IMR-90 (cell line): ENCODE results near the gene GYG2. TPM values are rescaled to one million over a fixed set of nuclear protein-coding genes. Genes with fewer than 3 reads are reported as not detected.
A peak's percentile ranks its signal among the peaks of the same experiment; 100 is the strongest.

Experiments
- ATAC-seq: fragments of 200-7000 bp; cut with Tn5 transposase; 2 replicates; pipeline ENCODE4 v1.9.1; 2020; ENCODE audit warnings: low read depth, mild to moderate bottlenecking, moderate library complexity
- BruUV-seq: library from RNA; stranded (reverse); fragments of 400-500 nt; replicated peaks from 2 replicates; lab custom pipeline; 2021; lab: Mats Ljungman, UMichigan
- CTCF ChIA-PET: fragments of 300-600 bp; formaldehyde crosslinking; extraction: SDS; loops from one replicate; lab custom pipeline; 2021; ENCODE audit warnings: antibody characterized with exemption; lab: Yijun Ruan, JAX
- POLR2A ChIA-PET: fragments of 300-600 bp; sonication (Branson Sonifier 250); formaldehyde crosslinking; loops from one replicate; lab custom pipeline; 2022; ENCODE audit warnings: antibody characterized with exemption; ENCODE audit not compliant: unreplicated experiment; lab: Charles Lee
- DNase-seq: peaks from one replicate; pipeline ENCODE4 v3.0.0; 2013
- H2AFZ ChIP-seq: replicated peaks from 2 replicates; pipeline ENCODE3; 2013; ENCODE audit warnings: low read length, mild to moderate bottlenecking; ENCODE audit not compliant: poor library complexity
- H2AK5ac ChIP-seq: 2 replicates; pipeline ENCODE4 v1.6.1; 2013; ENCODE audit warnings: low read depth, low read length, inconsistent platforms
- H2AK9ac ChIP-seq: replicated peaks from 2 replicates; pipeline ENCODE3; 2013; ENCODE audit warnings: mild to moderate bottlenecking, low read depth, low read length, moderate library complexity; ENCODE audit not compliant: poor library complexity
- H2BK120ac ChIP-seq: 2 replicates; pipeline ENCODE4 v1.6.1; 2013; ENCODE audit warnings: low read depth, low read length, inconsistent platforms
- H2BK15ac ChIP-seq: 3 replicates; pipeline ENCODE4 v1.6.1; 2013; ENCODE audit warnings: low read depth, low read length, inconsistent platforms
- H2BK20ac ChIP-seq: 2 replicates; pipeline ENCODE4 v1.6.1; 2013; ENCODE audit warnings: low read depth, mild to moderate bottlenecking, inconsistent platforms, low read length, moderate library complexity
- H2BK5ac ChIP-seq: 2 replicates; pipeline ENCODE4 v1.6.1; 2013; ENCODE audit warnings: mild to moderate bottlenecking, low read depth, low read length, inconsistent platforms; ENCODE audit not compliant: poor library complexity, severe bottlenecking
- H3K14ac ChIP-seq: replicated peaks from 2 replicates; pipeline ENCODE4 v1.6.1; 2013; ENCODE audit warnings: low read depth, low read length, inconsistent platforms
- H3K18ac ChIP-seq: 2 replicates; pipeline ENCODE4 v1.6.1; 2013; ENCODE audit warnings: low read depth, low read length, control low read depth
- H3K23ac ChIP-seq: 2 replicates; pipeline ENCODE4 v1.6.1; 2013; ENCODE audit warnings: low read depth, low read length, inconsistent platforms
- H3K27ac ChIP-seq: 2 replicates; pipeline ENCODE4 v1.5.1; 2013; ENCODE audit warnings: mild to moderate bottlenecking, control low read depth, low read length; ENCODE audit not compliant: insufficient read depth
- H3K27me3 ChIP-seq: 2 replicates; pipeline ENCODE4 v1.6.1; 2013; ENCODE audit warnings: low read length; ENCODE audit not compliant: control insufficient read depth, insufficient read depth
- H3K36me3 ChIP-seq: 2 replicates; pipeline ENCODE4 v1.6.1; 2013; ENCODE audit warnings: low read length, mixed read lengths; ENCODE audit not compliant: control insufficient read depth, insufficient read depth
- H3K4ac ChIP-seq: 2 replicates; pipeline ENCODE4 v1.6.1; 2013; ENCODE audit warnings: low read depth, low read length, inconsistent platforms
- H3K4me1 ChIP-seq: 2 replicates; pipeline ENCODE4 v1.6.1; 2013; ENCODE audit warnings: low read length, mixed read lengths; ENCODE audit not compliant: control insufficient read depth, insufficient read depth
- H3K4me2 ChIP-seq: 2 replicates; pipeline ENCODE4 v1.6.1; 2013; ENCODE audit warnings: low read depth, mild to moderate bottlenecking, control low read depth, low read length, moderate library complexity
- H3K4me3 ChIP-seq: 2 replicates; pipeline ENCODE4 v1.5.1; 2013; ENCODE audit warnings: low read depth, mild to moderate bottlenecking, control low read depth, low read length, moderate library complexity; ENCODE audit not compliant: insufficient read depth
- H3K56ac ChIP-seq: 2 replicates; pipeline ENCODE4 v1.6.1; 2013; ENCODE audit warnings: low read length, inconsistent platforms; ENCODE audit not compliant: insufficient read depth; ENCODE audit errors: extremely low read depth
- H3K79me1 ChIP-seq, 2 experiments: 2 replicates each; pipeline ENCODE4 v1.6.1; 2013; ENCODE audit warnings: low read length in 2 of 2, inconsistent platforms in 1 of 2, low read depth in 1 of 2
- H3K9ac ChIP-seq: 2 replicates; pipeline ENCODE4 v1.6.1; 2013; ENCODE audit warnings: low read depth, low read length, control low read depth
- H3K9me1 ChIP-seq: 2 replicates; pipeline ENCODE4 v1.6.1; 2013; ENCODE audit warnings: low read length, inconsistent platforms; ENCODE audit not compliant: insufficient read depth
- H3K9me3 ChIP-seq: 2 replicates; pipeline ENCODE4 v1.6.1; 2013; ENCODE audit warnings: low read length; ENCODE audit not compliant: control insufficient read depth, insufficient read depth
- H4K20me1 ChIP-seq: 2 replicates; pipeline ENCODE4 v1.6.1; 2013; ENCODE audit warnings: low read length, inconsistent platforms; ENCODE audit not compliant: insufficient read depth
- H4K5ac ChIP-seq: 2 replicates; pipeline ENCODE4 v1.6.1; 2013; ENCODE audit warnings: mild to moderate bottlenecking, low read depth, low read length, control low read depth
- H4K8ac ChIP-seq, 2 experiments: 2 replicates each; pipeline ENCODE4 v1.6.1; 2013; ENCODE audit warnings: low read depth in 2 of 2, low read length in 2 of 2, control low read depth in 1 of 2, inconsistent platforms in 1 of 2
- H4K91ac ChIP-seq: 2 replicates; pipeline ENCODE4 v1.6.1; 2013; ENCODE audit warnings: low read depth, low read length, inconsistent platforms; ENCODE audit not compliant: insufficient read depth
- MAFK ChIP-seq: IDR thresholded peaks from 2 replicates; pipeline ENCODE4 v1.6.1; 2012; ENCODE audit warnings: low read depth, low read length, improper control_type of control experiment
- RAD21 ChIP-seq: IDR thresholded peaks from 2 replicates; pipeline ENCODE4 v1.6.1; 2012; ENCODE audit warnings: low read length, improper control_type of control experiment
- WGBS, 2 experiments: methylation state at CpG; one replicate each; pipeline versions ENCODE4 v1.1.5 to v1.1.7; 2013; ENCODE audit warnings: missing lambda C conversion rate in 2 of 2; ENCODE audit not compliant: insufficient read length in 1 of 2; ENCODE audit errors: extremely low coverage in 2 of 2; 5-methylcytosine and 5-hydroxymethylcytosine counted together
- dilution Hi-C: fragments of 300-500 bp; cut with HindIII; formaldehyde crosslinking; loops from one replicate; pipeline ENCODE4 v1.14.3; 2018; ENCODE audit warnings: low sequenced_read_pairs; ENCODE audit not compliant: unreplicated experiment
- in situ Hi-C: fragments of 300-500 bp; cut with MboI; formaldehyde crosslinking; loops from 3 replicates; pipeline ENCODE4 v1.14.3; 2019; ENCODE audit warnings: low sequenced_read_pairs, inconsistent platforms, mixed read lengths
- intact Hi-C: fragments of 100-400 bp; cut with micrococcal nuclease; formaldehyde crosslinking; loops from 2 replicates; pipeline ENCODE4 v1.10.0; 2022
- polyA plus RNA-seq, 3 experiments: library from polyadenylated mRNA; depleted of rRNA; stranded (reverse); fragments of >200 nt; gene quantifications; 2 replicates each; pipeline ENCODE4 v1.2.3, GENCODE V29; 2012; ENCODE audit warnings: low replicate concordance in 1 of 3
- total RNA-seq: library from RNA; depleted of rRNA; stranded (reverse); fragments of >200 nt; gene quantifications from 2 replicates; pipeline ENCODE4 v1.2.3, GENCODE V29; 2012

Gene GYG2
- total and polyA plus RNA-seq, 2 of the 4 experiments (the other 2 are of a cell fraction) = 9.6 to 13.1 TPM

- H3K4me3 ChIP-seq = no peak overlapping the region
- H3K27me3 ChIP-seq = no peaks in the 10 kb centered on the region
- no peak overlapping the region for H3K27ac ChIP-seq
- BruUV-seq = no TSS peak
- no peak overlapping the region for H2BK20ac ChIP-seq
- H2BK120ac ChIP-seq = no peak overlapping the region; the same call in 1 of the 2 replicates
- peak overlapping the region; percentile 24 for H2AFZ ChIP-seq
- no peaks in the 10 kb centered on the region for H3K79me1 ChIP-seq
- H3K9me1 ChIP-seq = no peaks in the 10 kb centered on the region
- H2BK15ac ChIP-seq = no peak overlapping the region
- no peak overlapping the region for H3K9ac ChIP-seq
- no peak overlapping the region for H2BK5ac ChIP-seq
- POLR2A ChIA-PET = no interaction called here
- no peaks in the 10 kb centered on the region; the same call in 1 of the 2 replicates for H3K9me3 ChIP-seq
- no peak overlapping the region for H3K4me2 ChIP-seq
- H2AK5ac ChIP-seq = no peak overlapping the region
- in situ Hi-C loops (no loop called here), intact Hi-C loops (no loop called here), dilution Hi-C loops (no loop called here)
- no peak overlapping the region for H4K8ac ChIP-seq
- CTCF ChIA-PET = no interaction called here
- no peak overlapping the region for H3K14ac ChIP-seq
- DNase-seq = peak; percentile 39
- no peaks in the 10 kb centered on the region for H4K20me1 ChIP-seq
- no peak overlapping the region for H3K56ac ChIP-seq
- H2AK9ac ChIP-seq = no peak overlapping the region
- H3K18ac ChIP-seq = no peak overlapping the region
- no peak for TF ChIP-seq RAD21
- TF ChIP-seq MAFK = peak; percentile 67
- H3K4ac ChIP-seq = no peak overlapping the region
- ATAC-seq = peak; percentile 95
- peaks cover 23% of the 10 kb centered on the region for H3K36me3 ChIP-seq
- no peak overlapping the region for H4K91ac ChIP-seq
- no peaks in the 10 kb centered on the region for H3K4me1 ChIP-seq
- WGBS, 2 experiments = 34% methylated on average over 6 of the region's 6 CpGs; no CpG with 5 or more reads in 1 of the 2 experiments
- no peak overlapping the region for H3K23ac ChIP-seq
- H4K5ac ChIP-seq = no peak overlapping the region
These were observed 34.9 kb downstream of the GYG2 start for GRCh38 chrX:2863646-2864045.
